HL-60 (cell line): ENCODE data around the gene ZNF500.

Experiments
- DNase-seq, 2 experiments: peaks; one replicate each; pipeline ENCODE4 v3.0.0-alpha.2; 2010 to 2020; ENCODE audit warnings: low read depth in 1 of 2, low spot score in 1 of 2
- H3K27ac ChIP-seq: fragments of 250-450 bp; sonication (Bioruptor Pico); replicated peaks from 2 replicates; pipeline ENCODE4 v1.5.1; 2020; ENCODE audit warnings: mild to moderate bottlenecking, moderate library complexity
- H3K27me3 ChIP-seq: fragments of 250-450 bp; sonication (Bioruptor Pico); 2 replicates; pipeline ENCODE4 v1.5.1; 2021; ENCODE audit warnings: mild to moderate bottlenecking, moderate library complexity; ENCODE audit not compliant: insufficient read depth, poor library complexity, severe bottlenecking
- H3K4me3 ChIP-seq: replicated peaks from 2 replicates; pipeline ENCODE4 v1.5.1; 2011; ENCODE audit warnings: mild to moderate bottlenecking, control low read depth, low read length; ENCODE audit not compliant: insufficient read depth
- CTCF ChIP-seq: IDR thresholded peaks from one replicate; pipeline ENCODE4 v1.5.1; 2011; ENCODE audit warnings: low read length, control low read depth, inconsistent platforms; ENCODE audit not compliant: insufficient read depth
- GABPA ChIP-seq: IDR thresholded peaks from 2 replicates; pipeline ENCODE4 v1.6.1; 2012; ENCODE audit warnings: low read depth
- POLR2AphosphoS5 ChIP-seq: IDR thresholded peaks from 2 replicates; pipeline ENCODE4 v1.6.1; 2012; ENCODE audit warnings: low read depth
- REST ChIP-seq: IDR thresholded peaks from 2 replicates; pipeline ENCODE4 v1.6.1; 2012; ENCODE audit warnings: low read depth; ENCODE audit not compliant: insufficient replicate concordance
- SPI1 ChIP-seq: IDR thresholded peaks from 2 replicates; pipeline ENCODE4 v1.6.1; 2012; ENCODE audit warnings: low read depth, mild to moderate bottlenecking, borderline replicate concordance

Gene ZNF500

GRCh38 chr16:4750896-4751295 is 16.1 kb downstream of the ZNF500 start:
- Histone ChIP-seq H3K27ac (no peak overlapping the region), H3K27me3 (no peaks in the 10 kb centered on the region), H3K4me3 (no peak overlapping the region)
- TF ChIP-seq REST (no peak), POLR2AphosphoS5 (no peak), SPI1 (no peak), CTCF (no peak), GABPA (no peak)
- DNase-seq = no peak

- DNase-seq = no peak
- H3K4me3 ChIP-seq = no peak overlapping the region
- TF ChIP-seq POLR2AphosphoS5 (no peak), CTCF (no peak), SPI1 (no peak)
- no peak overlapping the region for H3K27ac ChIP-seq
- no peaks in the 10 kb centered on the region for H3K27me3 ChIP-seq
Measured at GRCh38 chr16:4749700-4750257, 17.2 kb downstream of the ZNF500 start.

- no peak overlapping the region for H3K4me3 ChIP-seq
- no peak overlapping the region for H3K27ac ChIP-seq
- DNase-seq = no peak
- H3K27me3 ChIP-seq = no peaks in the 10 kb centered on the region
- TF ChIP-seq REST = no peak
- TF ChIP-seq GABPA = no peak
- no peak for TF ChIP-seq CTCF
- TF ChIP-seq SPI1 = no peak
- TF ChIP-seq POLR2AphosphoS5 = no peak
Measured at GRCh38 chr16:4748682-4749411, 18.1 kb downstream of the ZNF500 start.
